Hepatocyte (in vitro differentiated cells): ENCODE data around the gene SEMA5A. TPM values are rescaled to one million over a fixed set of nuclear protein-coding genes. Genes with fewer than 3 reads are reported as not detected.
A peak's percentile ranks its signal among the peaks of the same experiment; 100 is the strongest.

Source experiments
- DNase-seq: peaks from one replicate; pipeline ENCODE4 v3.0.0-alpha.2; 2016; ENCODE audit warnings: low spot score
- H2AFZ ChIP-seq: fragments of 200-600 bp; sonication (generic); 2 replicates; pipeline ENCODE4 v1.6.0; 2016; ENCODE audit warnings: antibody characterized with exemption, mild to moderate bottlenecking
- H3K27ac ChIP-seq: fragments of 200-600 bp; sonication (generic); 2 replicates; pipeline ENCODE4 v1.5.1; 2016; ENCODE audit warnings: mild to moderate bottlenecking
- H3K27me3 ChIP-seq: fragments of 200-600 bp; sonication (generic); 2 replicates; pipeline ENCODE4 v1.6.1; 2016
- H3K36me3 ChIP-seq: fragments of 200-600 bp; sonication (generic); replicated peaks from 2 replicates; pipeline ENCODE4 v1.5.1; 2016; ENCODE audit warnings: low read depth; ENCODE audit not compliant: insufficient read depth
- H3K4me1 ChIP-seq: fragments of 200-600 bp; sonication (generic); 2 replicates; pipeline ENCODE4 v1.5.1; 2016; ENCODE audit warnings: mild to moderate bottlenecking, moderate library complexity; ENCODE audit not compliant: insufficient read depth
- H3K4me2 ChIP-seq: fragments of 200-600 bp; sonication (generic); 2 replicates; pipeline ENCODE4 v1.6.0; 2016
- H3K4me3 ChIP-seq: fragments of 200-600 bp; sonication (generic); 2 replicates; pipeline ENCODE4 v1.5.1; 2016; ENCODE audit warnings: mild to moderate bottlenecking
- H3K79me2 ChIP-seq: fragments of 200-600 bp; sonication (generic); 2 replicates; pipeline ENCODE4 v1.6.0; 2017; ENCODE audit warnings: mild to moderate bottlenecking
- H3K9me2 ChIP-seq: fragments of 200-600 bp; sonication (generic); replicated peaks from 2 replicates; pipeline ENCODE4 v1.6.0; 2017; ENCODE audit warnings: mild to moderate bottlenecking; ENCODE audit not compliant: insufficient read depth
- H3K9me3 ChIP-seq: fragments of 200-600 bp; sonication (generic); 2 replicates; pipeline ENCODE4 v1.5.1; 2016; ENCODE audit warnings: low read depth, mild to moderate bottlenecking
- H4K20me1 ChIP-seq: fragments of 200-600 bp; sonication (generic); 2 replicates; pipeline ENCODE4 v1.6.0; 2016; ENCODE audit warnings: mild to moderate bottlenecking; ENCODE audit not compliant: insufficient read depth, poor library complexity, severe bottlenecking
- EZH2 ChIP-seq: fragments of 200-600 bp; sonication (generic); IDR thresholded peaks from 2 replicates; pipeline ENCODE4 v1.6.1; 2016; ENCODE audit warnings: antibody characterized with exemption, mild to moderate bottlenecking, borderline replicate concordance
- EZH2phosphoT487 ChIP-seq: fragments of 200-600 bp; sonication (generic); IDR thresholded peaks from one replicate; pipeline ENCODE4 v1.6.1; 2018; ENCODE audit warnings: antibody characterized with exemption, mild to moderate bottlenecking, low read depth, moderate library complexity; ENCODE audit not compliant: unreplicated experiment, severe bottlenecking
- WGBS: methylation state at CpG from one replicate; pipeline ENCODE4 v1.1.6; 2016; ENCODE audit warnings: low lambda C conversion rate; ENCODE audit errors: missing lambda C conversion rate; 5-methylcytosine and 5-hydroxymethylcytosine counted together
- polyA plus RNA-seq: library from polyadenylated mRNA; unstranded; fragments of >200 nt; fragmentation: Nextera tagmentation; extraction: Ambion mirVana; gene quantifications from 2 replicates; pipeline ENCODE4 v1.2.1, GENCODE V29; 2016
- total RNA-seq: library from RNA; depleted of rRNA; stranded (reverse); fragments of >200 nt; gene quantifications from 2 replicates; pipeline ENCODE4 v1.2.3, GENCODE V29; 2014
- TF ChIP-seq, protein P1 (sequence below): fragments of 200-600 bp; sonication (generic); IDR thresholded peaks from 2 replicates; pipeline ENCODE4 v1.5.1; 2016; ENCODE audit warnings: antibody characterized with exemption, mild to moderate bottlenecking; ENCODE audit not compliant: poor library complexity

Gene SEMA5A
- total and polyA plus RNA-seq, 2 experiments from 2014 or later, result 10.7 to 21.7 TPM

DNA sequence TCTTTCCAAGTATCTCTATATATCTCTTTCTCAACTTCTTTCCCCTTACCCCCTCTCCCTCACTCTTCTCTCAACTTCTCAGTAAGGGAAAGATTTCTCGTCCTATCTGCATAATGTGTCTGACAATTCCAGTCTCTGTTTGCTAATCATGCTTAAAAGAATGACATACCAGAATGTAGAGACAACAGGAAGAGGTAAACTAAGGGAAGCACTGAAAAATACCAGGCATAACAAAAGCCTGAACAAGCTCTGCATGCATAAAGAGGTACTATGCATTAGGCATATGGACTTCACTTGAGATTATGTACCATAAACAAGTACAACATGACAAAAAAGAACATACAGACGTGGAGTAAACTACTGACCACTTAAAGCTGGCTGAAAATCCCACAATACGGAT, 62.6 kb downstream of the SEMA5A start:
- no peaks in the 10 kb centered on the region for H3K4me1 ChIP-seq
- H3K79me2 ChIP-seq, result no peaks in the 10 kb centered on the region
- peak overlapping the region; percentile 55 for H3K27ac ChIP-seq
- H3K4me2 ChIP-seq, result peak overlapping the region; percentile 64
- H4K20me1 ChIP-seq, result no peaks in the 10 kb centered on the region
- H3K27me3 ChIP-seq, result no peaks in the 10 kb centered on the region
- 52% methylated on average over 3 of the region's 3 CpGs for WGBS
- no peak for TF ChIP-seq EZH2phosphoT487
- H2AFZ ChIP-seq, result peak overlapping the region; percentile 23
- no peak for DNase-seq
- no peaks in the 10 kb centered on the region for H3K9me3 ChIP-seq
- H3K4me3 ChIP-seq, result no peak overlapping the region
- H3K9me2 ChIP-seq, result no peaks in the 10 kb centered on the region
- no peaks in the 10 kb centered on the region for H3K36me3 ChIP-seq

- Histone ChIP-seq H2AFZ (no peak overlapping the region), H3K9me2 (no peaks in the 10 kb centered on the region), H3K79me2 (no peaks in the 10 kb centered on the region), H3K4me1 (no peaks in the 10 kb centered on the region), H3K4me3 (no peak overlapping the region), H3K9me3 (peaks cover 3% of the 10 kb centered on the region), H3K36me3 (no peaks in the 10 kb centered on the region), H3K4me2 (no peak overlapping the region), H3K27me3 (no peaks in the 10 kb centered on the region), H4K20me1 (no peaks in the 10 kb centered on the region), H3K27ac (no peak overlapping the region)
- 98% methylated on average over 2 of the region's 2 CpGs for WGBS
- TF ChIP-seq, protein P1, sequence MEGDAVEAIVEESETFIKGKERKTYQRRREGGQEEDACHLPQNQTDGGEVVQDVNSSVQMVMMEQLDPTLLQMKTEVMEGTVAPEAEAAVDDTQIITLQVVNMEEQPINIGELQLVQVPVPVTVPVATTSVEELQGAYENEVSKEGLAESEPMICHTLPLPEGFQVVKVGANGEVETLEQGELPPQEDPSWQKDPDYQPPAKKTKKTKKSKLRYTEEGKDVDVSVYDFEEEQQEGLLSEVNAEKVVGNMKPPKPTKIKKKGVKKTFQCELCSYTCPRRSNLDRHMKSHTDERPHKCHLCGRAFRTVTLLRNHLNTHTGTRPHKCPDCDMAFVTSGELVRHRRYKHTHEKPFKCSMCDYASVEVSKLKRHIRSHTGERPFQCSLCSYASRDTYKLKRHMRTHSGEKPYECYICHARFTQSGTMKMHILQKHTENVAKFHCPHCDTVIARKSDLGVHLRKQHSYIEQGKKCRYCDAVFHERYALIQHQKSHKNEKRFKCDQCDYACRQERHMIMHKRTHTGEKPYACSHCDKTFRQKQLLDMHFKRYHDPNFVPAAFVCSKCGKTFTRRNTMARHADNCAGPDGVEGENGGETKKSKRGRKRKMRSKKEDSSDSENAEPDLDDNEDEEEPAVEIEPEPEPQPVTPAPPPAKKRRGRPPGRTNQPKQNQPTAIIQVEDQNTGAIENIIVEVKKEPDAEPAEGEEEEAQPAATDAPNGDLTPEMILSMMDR, result no peak
- no peak for TF ChIP-seq EZH2phosphoT487
- no peak for TF ChIP-seq EZH2
- no peak for DNase-seq
Measured at GRCh38 chr5:9482381-9482780, 63.5 kb downstream of the SEMA5A start.

DNA sequence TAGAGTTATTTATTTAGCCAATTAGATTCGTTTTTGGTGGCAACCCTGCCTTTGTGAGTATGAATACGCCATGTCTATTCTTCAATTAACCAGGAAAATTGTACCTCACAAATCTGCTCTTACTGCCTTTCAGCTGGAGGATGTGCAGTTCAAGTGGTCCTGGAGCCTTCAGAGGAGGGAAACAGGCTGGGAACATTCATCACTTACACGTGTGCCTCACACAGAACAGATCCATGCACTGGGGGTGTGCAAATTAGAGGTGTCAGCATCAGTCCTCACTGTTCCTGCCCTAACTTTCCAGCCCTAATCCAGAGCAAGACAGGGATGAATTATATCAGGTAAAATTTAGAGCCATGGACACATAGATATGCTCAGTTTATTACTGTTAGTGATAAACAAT, 65.4 kb downstream of the SEMA5A start:
- H3K9me2 ChIP-seq, result no peaks in the 10 kb centered on the region
- no peaks in the 10 kb centered on the region for H3K4me1 ChIP-seq
- no peak overlapping the region for H3K4me2 ChIP-seq
- no peak overlapping the region for H2AFZ ChIP-seq
- no peak overlapping the region for H3K4me3 ChIP-seq
- no peak for DNase-seq
- no peaks in the 10 kb centered on the region for H3K27me3 ChIP-seq
- no peak overlapping the region for H3K27ac ChIP-seq
- no peaks in the 10 kb centered on the region for H3K79me2 ChIP-seq
- H4K20me1 ChIP-seq, result no peaks in the 10 kb centered on the region
- 76% methylated on average over 3 of the region's 3 CpGs for WGBS
- H3K9me3 ChIP-seq, result peaks cover 7% of the 10 kb centered on the region
- H3K36me3 ChIP-seq, result no peaks in the 10 kb centered on the region
- TF ChIP-seq EZH2phosphoT487 (no peak), EZH2 (no peak)
- TF ChIP-seq, protein P1, result no peak

GRCh38 chr5:9479990-9480389, 65.9 kb downstream of the SEMA5A start:
- no peak for DNase-seq
- peaks cover 7% of the 10 kb centered on the region for H3K9me3 ChIP-seq
- no peaks in the 10 kb centered on the region for H3K79me2 ChIP-seq
- H3K4me2 ChIP-seq, result no peak overlapping the region
- no peaks in the 10 kb centered on the region for H4K20me1 ChIP-seq
- TF ChIP-seq, protein P1, result no peak
- H3K27ac ChIP-seq, result no peak overlapping the region
- H3K4me1 ChIP-seq, result no peaks in the 10 kb centered on the region
- WGBS, result 78% methylated on average over 3 of the region's 3 CpGs
- no peak overlapping the region for H2AFZ ChIP-seq
- no peak overlapping the region for H3K4me3 ChIP-seq
- no peaks in the 10 kb centered on the region for H3K27me3 ChIP-seq
- no peaks in the 10 kb centered on the region for H3K36me3 ChIP-seq
- H3K9me2 ChIP-seq, result no peaks in the 10 kb centered on the region
